ENCODE results near the gene NCL.

NCL gene

DNA sequence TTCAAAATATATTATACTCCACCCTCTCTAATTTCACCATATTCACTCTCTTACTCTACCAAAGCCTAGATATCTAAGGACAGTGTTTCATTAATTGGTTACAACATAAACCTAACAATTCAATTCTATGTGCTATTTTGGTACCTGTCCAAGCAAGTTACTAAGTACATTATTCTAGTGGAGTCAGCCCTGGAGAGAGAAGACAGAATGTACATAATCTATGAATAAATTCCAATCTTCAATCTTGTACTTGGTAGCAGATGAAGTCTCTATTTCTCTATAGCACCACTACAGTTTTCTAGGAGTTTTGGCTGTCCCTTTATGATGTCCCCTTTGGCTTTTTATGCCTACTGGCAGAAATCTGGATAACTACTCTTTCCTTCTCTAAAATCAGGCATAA lies 38.3 kb upstream of the NCL start:
- TF ChIP-seq, protein P1, sequence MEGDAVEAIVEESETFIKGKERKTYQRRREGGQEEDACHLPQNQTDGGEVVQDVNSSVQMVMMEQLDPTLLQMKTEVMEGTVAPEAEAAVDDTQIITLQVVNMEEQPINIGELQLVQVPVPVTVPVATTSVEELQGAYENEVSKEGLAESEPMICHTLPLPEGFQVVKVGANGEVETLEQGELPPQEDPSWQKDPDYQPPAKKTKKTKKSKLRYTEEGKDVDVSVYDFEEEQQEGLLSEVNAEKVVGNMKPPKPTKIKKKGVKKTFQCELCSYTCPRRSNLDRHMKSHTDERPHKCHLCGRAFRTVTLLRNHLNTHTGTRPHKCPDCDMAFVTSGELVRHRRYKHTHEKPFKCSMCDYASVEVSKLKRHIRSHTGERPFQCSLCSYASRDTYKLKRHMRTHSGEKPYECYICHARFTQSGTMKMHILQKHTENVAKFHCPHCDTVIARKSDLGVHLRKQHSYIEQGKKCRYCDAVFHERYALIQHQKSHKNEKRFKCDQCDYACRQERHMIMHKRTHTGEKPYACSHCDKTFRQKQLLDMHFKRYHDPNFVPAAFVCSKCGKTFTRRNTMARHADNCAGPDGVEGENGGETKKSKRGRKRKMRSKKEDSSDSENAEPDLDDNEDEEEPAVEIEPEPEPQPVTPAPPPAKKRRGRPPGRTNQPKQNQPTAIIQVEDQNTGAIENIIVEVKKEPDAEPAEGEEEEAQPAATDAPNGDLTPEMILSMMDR (conservative IDR thresholded peaks at IDR 0.05; ENCODE audit: low read depth, low read length): no peak
- H2AFZ ChIP-seq (ENCODE audit: low read depth): no peak overlapping the region
- no peak overlapping the region for H3K27ac ChIP-seq
- no peaks in the 10 kb centered on the region for H3K79me2 ChIP-seq (ENCODE audit: insufficient read depth, low read depth)
- H3K4me3 ChIP-seq (IDR thresholded peaks at IDR 0.05; ENCODE audit: insufficient read depth, low read depth, low read length): no peak overlapping the region
- H3K4me2 ChIP-seq: no peak overlapping the region
- no peaks in the 10 kb centered on the region for H3K4me1 ChIP-seq (ENCODE audit: low read depth, poor library complexity, severe bottlenecking)
- no peaks in the 10 kb centered on the region for H3K27me3 ChIP-seq (ENCODE audit: insufficient read depth, low read depth)
- no peak overlapping the region for H3K9ac ChIP-seq
- no peaks in the 10 kb centered on the region for H4K20me1 ChIP-seq (ENCODE audit: insufficient read depth)
- H3K36me3 ChIP-seq (ENCODE audit: insufficient read depth): no peaks in the 10 kb centered on the region

DNA sequence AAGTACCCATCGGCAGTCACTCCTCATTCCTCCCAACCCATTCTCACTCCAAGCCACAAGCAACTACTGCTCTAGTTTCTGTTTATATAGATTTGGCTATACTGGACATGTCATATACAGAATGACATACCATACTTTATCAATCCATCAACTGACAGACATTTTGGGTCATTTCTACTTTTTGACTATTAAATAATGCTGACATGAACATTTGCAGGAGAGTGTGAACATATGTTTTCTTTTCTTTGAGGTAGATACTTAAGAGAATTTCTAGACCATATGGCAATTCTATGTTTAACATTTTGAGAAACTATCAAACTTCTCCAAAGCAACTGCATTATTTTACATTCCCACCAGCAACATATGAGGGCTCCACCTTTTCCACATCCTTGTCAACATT lies 33.4 kb upstream of the NCL start:
- H3K79me2 ChIP-seq (ENCODE audit: insufficient read depth, low read depth): no peaks in the 10 kb centered on the region
- H2AFZ ChIP-seq (ENCODE audit: low read depth): no peak overlapping the region
- H3K9ac ChIP-seq: no peak overlapping the region
- H3K27ac ChIP-seq: no peak overlapping the region
- H3K36me3 ChIP-seq (ENCODE audit: insufficient read depth): no peaks in the 10 kb centered on the region
- H3K4me3 ChIP-seq (IDR thresholded peaks at IDR 0.05; ENCODE audit: insufficient read depth, low read depth, low read length): no peak overlapping the region
- no peak overlapping the region for H3K4me2 ChIP-seq
- H4K20me1 ChIP-seq (ENCODE audit: insufficient read depth): no peaks in the 10 kb centered on the region
- H3K27me3 ChIP-seq (ENCODE audit: insufficient read depth, low read depth): no peaks in the 10 kb centered on the region
- TF ChIP-seq, protein P1 (conservative IDR thresholded peaks at IDR 0.05; ENCODE audit: low read depth, low read length): no peak
- peaks cover 10% of the 10 kb centered on the region for H3K4me1 ChIP-seq (ENCODE audit: low read depth, poor library complexity, severe bottlenecking)

DNA sequence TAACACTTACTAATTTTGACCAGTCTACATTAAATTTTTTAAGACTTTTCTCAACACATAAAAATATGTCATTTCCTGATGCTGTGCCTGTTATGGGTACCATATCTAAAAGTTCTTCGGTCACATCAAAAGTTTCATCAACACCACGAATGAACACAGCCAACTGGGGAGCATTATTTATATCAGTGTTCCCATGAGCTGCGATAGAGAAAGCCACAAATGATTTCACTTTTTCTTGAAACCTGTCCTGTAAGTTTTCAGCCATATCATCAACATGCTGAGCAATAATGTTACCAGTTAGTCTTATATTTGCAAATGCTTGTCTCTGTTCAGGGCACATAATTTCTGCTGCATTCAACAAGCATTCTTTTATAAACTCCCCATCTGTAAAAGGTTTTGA lies 30.4 kb upstream of the NCL start:
- Histone ChIP-seq H2AFZ (ENCODE audit: low read depth) (no peak overlapping the region), H3K79me2 (ENCODE audit: insufficient read depth, low read depth) (no peaks in the 10 kb centered on the region), H3K4me3 (IDR thresholded peaks at IDR 0.05; ENCODE audit: insufficient read depth, low read depth, low read length) (no peak overlapping the region), H3K9ac (no peak overlapping the region), H3K4me2 (no peak overlapping the region), H3K27me3 (ENCODE audit: insufficient read depth, low read depth) (no peaks in the 10 kb centered on the region), H4K20me1 (ENCODE audit: insufficient read depth) (no peaks in the 10 kb centered on the region), H3K27ac (no peak overlapping the region), H3K36me3 (ENCODE audit: insufficient read depth) (no peaks in the 10 kb centered on the region), H3K4me1 (ENCODE audit: low read depth, poor library complexity, severe bottlenecking) (peaks cover 10% of the 10 kb centered on the region)
- TF ChIP-seq, protein P1 (conservative IDR thresholded peaks at IDR 0.05; ENCODE audit: low read depth, low read length): no peak

DNA sequence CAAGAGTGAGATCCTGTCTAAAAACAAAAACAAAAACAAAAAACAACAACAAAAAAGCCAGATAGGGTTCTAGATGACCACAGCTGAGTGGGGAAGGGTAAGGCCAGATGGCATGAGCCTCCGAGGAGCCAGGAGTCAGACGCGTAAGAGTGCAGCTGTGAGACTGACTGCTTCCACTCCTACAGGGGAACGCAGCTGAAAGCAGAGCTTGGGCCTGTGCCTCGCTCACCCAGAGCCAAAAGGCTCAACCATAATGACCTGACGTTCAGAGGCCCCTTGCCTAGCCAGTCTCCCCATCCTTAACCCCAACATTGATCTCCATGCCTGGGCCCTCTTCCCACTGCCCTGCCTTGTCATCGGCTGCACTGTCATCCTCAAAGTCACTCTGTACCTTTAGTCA lies 26.5 kb upstream of the NCL start:
- no peaks in the 10 kb centered on the region for H3K27me3 ChIP-seq (ENCODE audit: insufficient read depth, low read depth)
- no peaks in the 10 kb centered on the region for H3K79me2 ChIP-seq (ENCODE audit: insufficient read depth, low read depth)
- no peak overlapping the region for H3K9ac ChIP-seq
- H3K27ac ChIP-seq: no peak overlapping the region
- H3K36me3 ChIP-seq (ENCODE audit: insufficient read depth): no peaks in the 10 kb centered on the region
- no peak overlapping the region for H3K4me3 ChIP-seq (IDR thresholded peaks at IDR 0.05; ENCODE audit: insufficient read depth, low read depth, low read length)
- H2AFZ ChIP-seq (ENCODE audit: low read depth): no peak overlapping the region
- no peak overlapping the region for H3K4me2 ChIP-seq
- H3K4me1 ChIP-seq (ENCODE audit: low read depth, poor library complexity, severe bottlenecking): peaks cover 10% of the 10 kb centered on the region
- H4K20me1 ChIP-seq (ENCODE audit: insufficient read depth): no peaks in the 10 kb centered on the region
- TF ChIP-seq, protein P1 (conservative IDR thresholded peaks at IDR 0.05; ENCODE audit: low read depth, low read length): no peak

Measured in KMS-11 (cell line).